HepG2 (cell line): ENCODE results near the gene TOB2. TPM values are rescaled to one million over a fixed set of nuclear protein-coding genes. Genes with fewer than 3 reads are reported as not detected.

ENCODE experiments used
- CTCF ChIP-seq: sonication (generic); formaldehyde crosslinking; IDR thresholded peaks from 2 replicates; pipeline ENCODE4 v1.5.0; 2020; ENCODE audit warnings: mild to moderate bottlenecking, missing genetic modification reagents, moderate library complexity
- FOXA1 ChIP-seq, 2 experiments: fragments of 450-650 bp in 1 of 2; sonication (generic) in 1 of 2; formaldehyde crosslinking in 1 of 2; IDR thresholded peaks; 2 replicates each; pipeline versions ENCODE4 v1.4.0 to v1.6.1; 2016 to 2020; ENCODE audit warnings: missing genetic modification reagents in 1 of 2
- HDAC2 ChIP-seq: sonication (generic); formaldehyde crosslinking; IDR thresholded peaks from 2 replicates; pipeline ENCODE4 v1.4.0; 2020; ENCODE audit warnings: missing genetic modification reagents
- HNF1B ChIP-seq: sonication (generic); formaldehyde crosslinking; IDR thresholded peaks from 2 replicates; pipeline ENCODE4 v1.5.1; 2020; ENCODE audit warnings: mild to moderate bottlenecking, moderate library complexity, missing genetic modification reagents
- HOXA5 ChIP-seq: sonication (generic); formaldehyde crosslinking; IDR thresholded peaks from 2 replicates; pipeline ENCODE4 v1.4.0; 2020; ENCODE audit warnings: missing genetic modification reagents
- KMT2A ChIP-seq: sonication (generic); formaldehyde crosslinking; IDR thresholded peaks from 2 replicates; pipeline ENCODE4 v1.4.0; 2020; ENCODE audit warnings: missing genetic modification reagents
- LCORL ChIP-seq, 2 experiments: fragments of 450-650 bp in 1 of 2; sonication (generic) in 1 of 2; formaldehyde crosslinking in 1 of 2; IDR thresholded peaks; 2 replicates each; pipeline versions ENCODE4 v1.5.0 to v1.6.1; 2017 to 2020; ENCODE audit warnings: antibody characterized with exemption in 1 of 2, missing genetic modification reagents in 1 of 2
- PATZ1 ChIP-seq: sonication (generic); formaldehyde crosslinking; IDR thresholded peaks from 2 replicates; pipeline ENCODE4 v1.4.0; 2020; ENCODE audit warnings: missing genetic modification reagents
- REXO4 ChIP-seq: sonication (generic); formaldehyde crosslinking; IDR thresholded peaks from 2 replicates; pipeline ENCODE4 v1.8.0; 2022; ENCODE audit warnings: missing genetic modification reagents, mild to moderate bottlenecking, borderline replicate concordance
- RFX1 ChIP-seq: fragments of 450-650 bp; IDR thresholded peaks from 2 replicates; pipeline ENCODE4 v1.6.1; 2017
- SALL2 ChIP-seq: sonication (generic); formaldehyde crosslinking; IDR thresholded peaks from 2 replicates; pipeline ENCODE4 v1.8.1; 2023; ENCODE audit warnings: mild to moderate bottlenecking, missing genetic modification reagents, inconsistent platforms
- SP1 ChIP-seq, 2 experiments: fragments of 450-650 bp in 1 of 2; sonication (generic) in 1 of 2; formaldehyde crosslinking in 1 of 2; IDR thresholded peaks; 2 replicates each; pipeline versions ENCODE4 v1.4.0 to v1.6.1; 2016 to 2020; ENCODE audit warnings: missing genetic modification reagents in 1 of 2
- ZBTB26 ChIP-seq: IDR thresholded peaks from 2 replicates; pipeline ENCODE4 v1.6.1; 2016; ENCODE audit warnings: missing compliant biosample characterization, missing genetic modification reagents, borderline replicate concordance
- ZFP36L1 ChIP-seq: sonication (generic); formaldehyde crosslinking; IDR thresholded peaks from 2 replicates; pipeline ENCODE4 v1.8.0; 2022; ENCODE audit warnings: mild to moderate bottlenecking, missing genetic modification reagents, moderate library complexity
- ZNF607 ChIP-seq: sonication (generic); formaldehyde crosslinking; IDR thresholded peaks from 2 replicates; pipeline ENCODE4 v1.5.1; 2020; ENCODE audit warnings: missing genetic modification reagents, mild to moderate bottlenecking, borderline replicate concordance
- ZNF609 ChIP-seq: sonication (generic); formaldehyde crosslinking; IDR thresholded peaks from 2 replicates; pipeline ENCODE4 v1.4.0; 2020; ENCODE audit warnings: mild to moderate bottlenecking, missing genetic modification reagents, borderline replicate concordance
- polyA plus RNA-seq, 8 experiments: library from polyadenylated mRNA; depleted of rRNA in 3 of 8; stranded (reverse) in 7 of 8; unstranded in 1 of 8; fragments of >200 nt; fragmentation: Illumina TruSeq in 4 of 8; extraction: Trizol in 4 of 8; gene quantifications; 2 replicates each; pipeline versions ENCODE4 v1.2.1 to v1.2.3, GENCODE V29; 2011 to 2016; ENCODE audit warnings: low read depth in 4 of 8, missing spikeins in 1 of 8, mixed read lengths in 1 of 8; ENCODE audit not compliant: insufficient read depth in 1 of 8
- total RNA-seq, 5 experiments: library from RNA; depleted of rRNA; stranded (reverse); fragments of >200 nt; fragmentation: Illumina TruSeq; extraction: Trizol; gene quantifications; 2 replicates each; pipeline ENCODE4 v1.2.3, GENCODE V29; 2016; ENCODE audit warnings: low read depth in 1 of 5

The TOB2 gene
- total and polyA plus RNA-seq, 2 of the 13 experiments (the other 11 are each of a cell fraction or from before 2014, with no cell fraction given) = 12.2 to 13.7 TPM

GRCh38 chr22:41448189-41448808 is 1.7 kb upstream of the TOB2 start (continued):
- TF ChIP-seq PATZ1 (CRISPR knock-in tag) (peak; percentile 100), ZNF607 (no peak; the same call in 1 of the 2 replicates), HOXA5 (peak; percentile 33; the same call in 1 of the 2 replicates), SP1 (IDR thresholded peaks at IDR 0.05) (no peak), SP1 (CRISPR knock-in tag; IDR thresholded peaks at IDR 0.05) (peak; percentile 89), ZFP36L1 (CRISPR knock-in tag) (peak; percentile 20; the same call in 1 of the 2 replicates), CTCF (peak; percentile 34; the same call in 1 of the 2 replicates), FOXA1 (IDR thresholded peaks at IDR 0.05) (no peak), FOXA1 (CRISPR knock-in tag; IDR thresholded peaks at IDR 0.05) (peak; percentile 40), REXO4 (no peak), SALL2 (CRISPR knock-in tag) (0 out of 2 replicates have a peak, but pooled peaks have one; percentile 39), KMT2A (peak; percentile 58; the same call in 1 of the 2 replicates), HDAC2 (CRISPR knock-in tag) (0 out of 2 replicates have a peak, but pooled peaks have one; percentile 14), ZBTB26 (CRISPR knock-in tag) (peak; percentile 15; the same call in 1 of the 2 replicates), ZNF609 (CRISPR knock-in tag) (peak; percentile 53; the same call in 1 of the 2 replicates), HNF1B (CRISPR knock-in tag) (peak; percentile 75; the same call in 1 of the 2 replicates), RFX1 (no peak), LCORL (IDR thresholded peaks at IDR 0.05) (no peak), LCORL (CRISPR knock-in tag; IDR thresholded peaks at IDR 0.05) (0 out of 2 replicates have a peak, but pooled peaks have one; percentile 70)
